ENCODE results near the gene MSI2. TPM values are rescaled to one million over a fixed set of nuclear protein-coding genes. Genes with fewer than 3 reads are reported as not detected.

MSI2 gene
- total RNA-seq, 4 donors from 2014 or later = 60.7 to 101 (median 70.9) TPM

GRCh38 chr17:57542510-57542909 is 286.2 kb downstream of the MSI2 start:
- peaks cover 0 to 11% of the 10 kb centered on the region in 2 donors for H3K4me1 ChIP-seq
- H3K27me3 ChIP-seq = no peaks in the 10 kb centered on the region
- no peak overlapping the region for H3K4me3 ChIP-seq (replicated peaks in 1 of 3)
- DNase-seq = no peak
- intact Hi-C loops (cut with DNase I) = no loop called here
- no peak overlapping the region for H3K27ac ChIP-seq
- TF ChIP-seq POLR2A (IDR thresholded peaks at IDR 0.05) (no peak), CTCF (IDR thresholded peaks at IDR 0.05) (no peak)
- H3K9me3 ChIP-seq = no peaks in the 10 kb centered on the region
- H3K36me3 ChIP-seq = no peaks in the 10 kb centered on the region
- 61 to 76% methylated on average over 4 of the region's 4 CpGs for WGBS, 2 donors

GRCh38 chr17:57543230-57543629 is 286.9 kb downstream of the MSI2 start:
- no peak for DNase-seq
- Histone ChIP-seq H3K27me3 (no peaks in the 10 kb centered on the region), H3K27ac (no peak overlapping the region), H3K4me3 (replicated peaks in 1 of 3) (no peak overlapping the region), H3K36me3 (no peaks in the 10 kb centered on the region), H3K9me3 (no peaks in the 10 kb centered on the region), H3K4me1 (peaks cover 0 to 5% of the 10 kb centered on the region in 2 donors)
- no peak for TF ChIP-seq CTCF (IDR thresholded peaks at IDR 0.05)
- no peak for TF ChIP-seq POLR2A (IDR thresholded peaks at IDR 0.05)
- intact Hi-C loops (cut with DNase I) = no loop called here
- 98% methylated on average over 4 of the region's 4 CpGs for WGBS, 2 donors

GRCh38 chr17:57544401-57544800 is 288.1 kb downstream of the MSI2 start:
- WGBS, 2 donors = 87 to 91% methylated on average over 5 of the region's 5 CpGs
- H3K4me3 ChIP-seq (replicated peaks in 1 of 3) = no peak overlapping the region
- no peak for TF ChIP-seq POLR2A (IDR thresholded peaks at IDR 0.05)
- no peak for TF ChIP-seq CTCF (IDR thresholded peaks at IDR 0.05)

GRCh38 chr17:57544834-57545463 is 288.6 kb downstream of the MSI2 start:
- peaks cover 0 to 5% of the 10 kb centered on the region in 2 donors for H3K4me1 ChIP-seq
- no peaks in the 10 kb centered on the region for H3K27me3 ChIP-seq
- no peak overlapping the region for H3K4me3 ChIP-seq (replicated peaks in 1 of 3)
- H3K9me3 ChIP-seq = no peaks in the 10 kb centered on the region
- TF ChIP-seq CTCF (IDR thresholded peaks at IDR 0.05) (no peak), POLR2A (IDR thresholded peaks at IDR 0.05) (no peak)
- intact Hi-C loops (cut with DNase I) = no loop called here
- H3K36me3 ChIP-seq = no peaks in the 10 kb centered on the region
- no peak overlapping the region for H3K27ac ChIP-seq
- no peak for DNase-seq
- WGBS, 2 donors = 61 to 67% methylated on average over 7 of the region's 7 CpGs

More at GRCh38 chr17:57544401-57544800, 288.1 kb downstream of the MSI2 start:
- intact Hi-C loops (cut with DNase I) = no loop called here
- Histone ChIP-seq H3K9me3 (no peaks in the 10 kb centered on the region), H3K36me3 (no peaks in the 10 kb centered on the region), H3K27ac (no peak overlapping the region), H3K27me3 (no peaks in the 10 kb centered on the region), H3K4me1 (peaks cover 0 to 5% of the 10 kb centered on the region in 2 donors)
- DNase-seq = no peak

GRCh38 chr17:57545731-57546342 is 289.5 kb downstream of the MSI2 start:
- Histone ChIP-seq H3K4me1 (peaks cover 0 to 5% of the 10 kb centered on the region in 2 donors), H3K27ac (no peak overlapping the region), H3K9me3 (no peaks in the 10 kb centered on the region), H3K27me3 (no peaks in the 10 kb centered on the region), H3K4me3 (replicated peaks in 1 of 3) (no peak overlapping the region), H3K36me3 (no peaks in the 10 kb centered on the region)
- DNase-seq = no peak
- TF ChIP-seq POLR2A (IDR thresholded peaks at IDR 0.05) (no peak), CTCF (IDR thresholded peaks at IDR 0.05) (no peak)
- intact Hi-C loops (cut with DNase I) = no loop called here
- WGBS, 2 donors = 85 to 94% methylated on average over 19 of the region's 19 CpGs

All from thyroid gland (tissue), 4 donors.